ENCODE measurements around the gene TBC1D5. TPM values are rescaled to one million over a fixed set of nuclear protein-coding genes. Genes with fewer than 3 reads are reported as not detected.

Gene TBC1D5
- total and polyA plus RNA-seq, 2 of the 8 experiments (the other 6 are each of a cell fraction or from before 2014, with no cell fraction given), result 11.0 to 22.9 TPM

DNA sequence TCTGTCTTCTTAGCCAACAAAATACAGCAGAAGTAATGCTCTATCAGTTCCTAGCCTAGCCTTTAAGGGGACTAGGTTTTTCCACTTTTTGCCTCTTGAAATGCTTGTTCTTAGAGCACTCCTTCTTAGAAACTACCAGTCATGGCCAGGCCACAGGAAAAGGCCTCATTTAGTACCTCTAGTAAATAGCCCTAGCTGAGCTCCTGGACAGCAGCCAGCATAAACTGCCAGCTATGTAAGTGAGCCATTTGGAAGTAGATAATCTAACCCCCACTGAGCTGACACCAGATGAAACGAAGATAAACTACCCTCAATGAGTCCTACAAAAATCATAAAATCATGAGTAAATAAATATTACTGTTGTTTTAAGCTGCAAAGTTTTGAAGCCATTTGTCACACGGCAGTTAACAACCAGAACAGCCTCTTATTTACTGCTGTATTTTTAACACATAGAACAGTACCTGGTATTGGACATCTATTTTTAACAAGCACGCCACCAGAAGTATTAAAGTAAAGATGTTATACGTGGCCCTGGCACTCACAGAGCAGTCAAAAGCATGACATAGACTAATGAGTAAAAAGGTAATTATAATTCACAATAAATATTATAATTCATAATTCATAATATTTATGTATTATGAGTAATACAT lies 12.0 kb downstream of the TBC1D5 start:
- CTCF ChIA-PET (ENCODE audit: partially characterized antibody), result interaction anchor here (0.8 kb wide), 1 partner anchor 10 kb away, joined by 4 read pairs; no protein-coding TSS in a partner anchor
- TF ChIP-seq HDAC6 (IDR thresholded peaks at IDR 0.05; ENCODE audit: low read depth, low read length) (no peak), JUN (IDR thresholded peaks at IDR 0.05; ENCODE audit: low read depth, low read length) (no peak), SIRT6 (IDR thresholded peaks at IDR 0.05; ENCODE audit: low read length) (no peak), SAP30 (IDR thresholded peaks at IDR 0.05; ENCODE audit: insufficient read depth, insufficient replicate concordance, low read length) (no peak), POLR2A (IDR thresholded peaks at IDR 0.05; ENCODE audit: control extremely low read depth in 1 of 2, low read depth in 2 of 2, low read length in 2 of 2) (no peak), SIX5 (IDR thresholded peaks at IDR 0.05; ENCODE audit: low read depth, low read length) (no peak), RXRA (IDR thresholded peaks at IDR 0.05; ENCODE audit: insufficient read depth, low read depth, low read length) (no peak), RNF2 (IDR thresholded peaks at IDR 0.05; ENCODE audit: borderline replicate concordance, low read depth, low read length, missing control alignments, poor library complexity, severe bottlenecking) (no peak), KDM1A (IDR thresholded peaks at IDR 0.05; ENCODE audit: borderline replicate concordance, low read length) (no peak), CTBP2 (IDR thresholded peaks at IDR 0.05; ENCODE audit: borderline replicate concordance, insufficient read depth, insufficient read length, low read length) (no peak), HDAC2 (IDR thresholded peaks at IDR 0.05; ENCODE audit: borderline replicate concordance in 1 of 2, low read depth in 2 of 2, low read length in 2 of 2) (no peak), YY1 (IDR thresholded peaks at IDR 0.05; ENCODE audit: low read depth, low read length) (no peak)

More for the DNA sequence above, 12.0 kb downstream of the TBC1D5 start:
- Histone ChIP-seq H2BK5ac (ENCODE audit: low read depth, low read length) (no peak overlapping the region), H3K9me3 (ENCODE audit: insufficient read depth in 2 of 2, low read depth in 1 of 2, low read length in 1 of 2) (no peaks in the 10 kb centered on the region), H4K5ac (ENCODE audit: insufficient read length, low read depth, low read length) (no peak overlapping the region), H3K4me3 (ENCODE audit: extremely low read depth in 1 of 4, insufficient read depth in 2 of 4, low read depth in 3 of 4, low read length in 4 of 4) (no peak overlapping the region), H3K4ac (replicated peaks; ENCODE audit: insufficient read length, low read depth, low read length) (no peak overlapping the region), H2BK20ac (ENCODE audit: low read length) (no peak overlapping the region), H3K23ac (ENCODE audit: insufficient read length) (no peak overlapping the region), H3K79me1 (ENCODE audit: low read depth, low read length) (no peaks in the 10 kb centered on the region; the same call in 1 of the 2 replicates), H4K8ac (ENCODE audit: extremely low read depth, insufficient read depth, low read length) (no peak overlapping the region), H3K27ac (ENCODE audit: low read depth, low read length) (no peak overlapping the region), H3K18ac (ENCODE audit: extremely low read depth, low read length) (no peak overlapping the region), H4K91ac (replicated peaks; ENCODE audit: insufficient read length, low read length) (no peak overlapping the region), H3K36me3 (ENCODE audit: control insufficient read depth in 2 of 4, insufficient read depth in 4 of 4, low read length in 3 of 4) (0 out of 8 replicates have a peak, but pooled peaks cover 0 to 3% (median 0%) of the 10 kb centered on the region in 4 experiments), H2AK5ac (ENCODE audit: low read depth, low read length) (no peak overlapping the region), H2BK120ac (replicated peaks; ENCODE audit: low read depth, low read length) (no peak overlapping the region), H3K9ac (replicated peaks in 1 of 4; ENCODE audit: extremely low read depth in 1 of 4, low read depth in 3 of 4, low read length in 3 of 4) (no peak overlapping the region), H4K20me1 (replicated peaks in 1 of 2; ENCODE audit: control insufficient read depth in 1 of 2, insufficient read depth in 2 of 2, low read length in 2 of 2) (no peaks in the 10 kb centered on the region), H3K4me1 (replicated peaks in 1 of 4; ENCODE audit: control insufficient read depth in 3 of 4, insufficient read depth in 4 of 4, low read length in 3 of 4) (no peaks in the 10 kb centered on the region), H3K14ac (ENCODE audit: insufficient read length) (no peak overlapping the region), H3K79me2 (ENCODE audit: control insufficient read depth in 1 of 2, insufficient read depth in 2 of 2, low read length in 2 of 2) (0 out of 4 replicates have a peak, but pooled peaks cover 0 to 5% of the 10 kb centered on the region in 2 experiments), H2BK15ac (ENCODE audit: low read length) (no peak overlapping the region), H2AFZ (ENCODE audit: low read length) (no peak overlapping the region), H3K27me3 (replicated peaks in 1 of 4; ENCODE audit: control insufficient read depth in 3 of 4, extremely low read depth in 1 of 4, insufficient read depth in 3 of 4, low read length in 3 of 4) (no peaks in the 10 kb centered on the region), H2BK12ac (ENCODE audit: low read depth, low read length) (no peak overlapping the region), H3K56ac (replicated peaks; ENCODE audit: insufficient read length, low read depth, low read length) (no peak overlapping the region), H3K4me2 (ENCODE audit: insufficient read depth in 1 of 2, low read depth in 2 of 2, low read length in 2 of 2) (no peak overlapping the region), H3K23me2 (ENCODE audit: low read depth, low read length) (no peaks in the 10 kb centered on the region)
- DNase-seq (ENCODE audit: low read depth in 1 of 2, low spot score in 2 of 2) (no peak), FAIRE-seq (no peak)
- WGBS, 2 experiments (ENCODE audit: extremely low coverage in 1 of 2, insufficient coverage in 1 of 2, insufficient read length in 1 of 2, insufficient replicate concordance in 2 of 2, low coverage in 1 of 2, low lambda C conversion rate in 2 of 2, missing lambda C conversion rate in 1 of 2), result 91% methylated on average over 4 of the region's 4 CpGs; no CpG with 5 or more reads in 1 of the 2 experiments
- POLR2A ChIA-PET (ENCODE audit: partially characterized antibody), result interaction anchor here (1.1 kb wide), 1 partner anchor 12 kb away, joined by 3 read pairs; the partner anchor contains the start of gene TBC1D5
